T-helper 9 cell (primary cell): ENCODE data around the gene SMS.
"Not testable (repeated sequence)": the region's sequence is repeated elsewhere in the genome, so short reads cannot be mapped to it uniquely, and the experiment has no call there.

Source experiments
- DNase-seq: peaks from one replicate; pipeline ENCODE4 v3.0.0-alpha.2; 2020
- total RNA-seq, 2 donors: gene quantifications; one replicate each; lab custom pipeline; 2026; lab: John Stamatoyannopoulos, UW

The SMS gene
- 29.9 to 35.3 reads per million in 2 donors for total RNA-seq

DNA sequence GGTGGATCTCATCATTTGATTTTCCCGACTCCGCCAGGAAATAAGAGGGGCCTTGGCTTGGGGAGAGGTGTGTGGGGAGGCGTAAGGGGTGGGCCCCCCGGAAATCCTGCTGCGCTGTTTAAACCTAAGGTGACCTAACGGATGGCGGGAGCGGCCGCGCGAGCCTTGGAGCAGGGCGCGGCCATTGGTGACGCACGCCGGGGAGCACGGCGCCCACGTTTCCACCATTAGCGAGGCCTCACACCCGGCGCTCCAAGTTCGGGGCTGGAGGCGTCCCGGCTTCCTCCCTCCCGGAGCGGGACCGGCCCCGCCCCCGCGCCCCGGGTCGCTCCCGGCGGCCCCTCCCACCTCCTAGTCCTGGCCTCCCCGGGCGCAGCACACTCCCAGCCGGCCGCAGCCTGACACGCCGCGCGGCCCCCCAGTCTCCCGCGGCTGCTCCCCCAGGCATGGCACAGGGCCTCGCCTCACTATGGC, at the start of gene SMS:
TSS of gene SMS (plus strand) at position 354 of the 474 bp plus-strand sequence. CDS start at position 470, 116 bp downstream.
- DNase-seq: peak; percentile 40

DNA sequence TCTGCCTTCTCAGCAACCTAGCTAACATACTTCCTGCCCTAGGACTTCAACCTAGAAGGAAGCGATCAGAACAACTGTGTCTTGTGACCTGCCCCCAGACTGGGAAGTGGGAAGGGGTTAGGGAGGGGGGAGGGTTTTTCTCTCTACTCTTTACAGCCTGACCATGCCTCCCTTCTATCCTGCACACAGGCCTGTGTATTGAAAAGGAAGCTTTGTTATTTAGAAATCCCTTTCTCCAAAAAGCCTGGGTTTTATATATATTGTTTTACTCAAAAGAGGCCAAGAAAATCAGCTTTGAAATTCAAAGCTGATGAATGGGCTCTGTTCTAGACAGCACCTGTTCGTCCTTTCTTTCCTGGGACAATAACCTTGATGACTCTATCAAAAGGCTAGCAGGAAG, 35.2 kb upstream of the SMS start:
- DNase-seq: no peak

DNA sequence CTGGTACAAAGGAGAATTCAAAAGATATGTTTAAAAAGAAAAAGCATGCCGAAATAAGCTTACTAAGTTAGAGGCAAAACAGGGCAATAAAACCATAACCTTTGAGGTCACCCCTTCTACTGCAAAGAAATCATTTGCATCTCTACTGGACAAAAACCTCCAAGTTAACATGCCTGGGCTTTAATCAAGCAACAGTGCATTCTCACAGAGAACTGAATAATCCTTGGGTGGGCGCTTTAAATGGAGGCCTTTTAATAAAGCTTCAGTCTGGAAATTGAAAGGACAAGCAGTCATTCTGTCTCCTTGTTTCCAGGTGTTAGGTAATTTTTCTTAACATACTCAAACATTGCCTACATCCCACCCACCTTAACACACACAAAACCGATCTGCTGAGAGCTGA, 34.6 kb upstream of the SMS start:
- no peak for DNase-seq

DNA sequence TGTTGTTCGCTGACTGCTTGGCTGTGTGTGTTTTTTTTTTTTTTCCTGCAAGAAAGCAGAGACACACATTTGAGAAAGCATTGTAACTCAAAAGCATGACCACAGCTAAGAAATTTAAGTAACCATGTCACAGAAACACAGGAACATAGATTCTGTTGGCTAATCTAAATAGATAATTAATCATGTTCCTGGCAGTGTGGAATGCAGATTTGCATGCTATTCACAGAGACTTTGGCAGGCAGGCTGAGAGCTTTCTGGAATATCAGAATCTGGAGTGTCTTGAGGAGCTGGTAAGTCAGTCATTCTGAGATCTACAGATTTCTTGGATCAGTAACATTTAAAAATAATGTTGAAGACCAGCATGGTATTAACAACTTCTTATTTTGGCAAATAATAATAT, 33.2 kb upstream of the SMS start:
- DNase-seq: no peak

DNA sequence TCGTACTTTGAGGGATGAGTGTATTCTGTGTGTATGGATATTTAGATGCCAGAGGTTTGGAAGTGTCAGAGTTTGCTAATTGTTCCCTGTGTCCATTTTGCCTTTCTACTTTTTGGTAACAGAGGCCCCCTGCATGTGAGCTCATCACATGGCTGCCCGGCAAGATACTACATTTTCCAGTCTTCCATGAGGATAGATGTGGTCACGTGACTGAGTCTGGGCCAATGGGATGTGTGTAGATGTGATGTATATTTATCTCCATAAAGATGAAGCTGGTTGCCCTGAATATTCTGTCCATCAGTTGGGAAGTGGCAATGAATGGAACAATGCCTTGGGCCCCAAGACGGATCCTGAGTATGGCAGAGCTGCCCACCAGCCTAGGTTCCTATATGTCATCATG, 29.0 kb upstream of the SMS start:
- no peak for DNase-seq

DNA sequence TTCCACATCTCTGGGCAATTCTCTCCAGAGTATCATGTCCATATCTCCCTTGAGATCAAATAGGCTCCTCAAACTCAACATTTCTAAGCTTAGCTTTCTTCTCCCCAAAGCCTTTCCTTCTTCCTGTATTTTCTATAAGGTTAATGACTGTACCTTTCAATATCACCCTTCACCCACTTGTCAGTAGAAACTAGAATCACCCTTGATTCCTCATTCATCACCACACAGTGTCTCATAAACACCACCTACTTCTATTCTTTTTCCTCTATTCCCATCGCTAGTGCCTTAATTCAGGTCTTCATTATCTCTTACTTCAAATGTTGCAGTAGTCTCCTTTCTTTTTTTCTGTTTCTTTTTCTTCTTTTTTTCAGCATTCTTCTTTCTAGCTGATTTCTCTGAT, 28.3 kb upstream of the SMS start:
- no peak for DNase-seq

DNA sequence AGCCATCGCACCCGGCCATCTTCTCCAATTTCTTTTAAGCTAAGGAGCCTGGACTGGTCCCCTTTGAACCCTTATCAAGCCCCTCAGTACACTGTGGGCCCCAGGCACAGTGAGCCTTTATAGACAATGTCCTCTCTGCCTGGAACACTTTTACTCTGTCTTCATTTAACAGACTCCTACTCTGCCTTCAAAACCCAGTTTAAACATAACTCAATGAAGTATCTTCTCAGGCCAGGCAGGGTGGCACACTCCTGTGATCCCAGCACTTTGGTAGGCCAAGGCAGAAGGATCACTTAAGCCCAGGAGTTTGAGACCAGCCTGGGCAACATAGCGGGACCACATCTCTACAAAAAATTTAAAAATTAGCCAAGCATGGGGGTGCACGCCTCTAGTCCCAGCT, 27.5 kb upstream of the SMS start:
- DNase-seq: no peak

DNA sequence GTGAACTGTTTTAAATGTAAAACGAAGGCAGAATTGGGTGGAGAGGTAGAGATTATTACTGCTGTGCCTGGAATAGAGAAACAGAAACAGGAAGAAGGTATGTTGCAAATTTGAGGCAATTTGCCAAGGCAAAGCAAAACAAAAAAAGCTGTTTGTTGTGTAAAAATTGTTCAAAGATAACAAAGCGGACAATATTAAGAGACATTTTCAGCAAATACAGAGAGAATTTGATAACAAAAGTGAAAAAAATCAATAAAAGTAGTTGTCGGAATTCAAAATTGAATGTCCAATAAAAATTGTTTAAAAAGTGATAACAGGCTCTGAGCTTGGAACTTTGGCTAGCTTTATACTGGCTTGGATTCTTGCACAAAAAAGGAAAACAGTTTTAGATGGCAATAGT, 14.4 kb upstream of the SMS start:
- DNase-seq: no peak

DNA sequence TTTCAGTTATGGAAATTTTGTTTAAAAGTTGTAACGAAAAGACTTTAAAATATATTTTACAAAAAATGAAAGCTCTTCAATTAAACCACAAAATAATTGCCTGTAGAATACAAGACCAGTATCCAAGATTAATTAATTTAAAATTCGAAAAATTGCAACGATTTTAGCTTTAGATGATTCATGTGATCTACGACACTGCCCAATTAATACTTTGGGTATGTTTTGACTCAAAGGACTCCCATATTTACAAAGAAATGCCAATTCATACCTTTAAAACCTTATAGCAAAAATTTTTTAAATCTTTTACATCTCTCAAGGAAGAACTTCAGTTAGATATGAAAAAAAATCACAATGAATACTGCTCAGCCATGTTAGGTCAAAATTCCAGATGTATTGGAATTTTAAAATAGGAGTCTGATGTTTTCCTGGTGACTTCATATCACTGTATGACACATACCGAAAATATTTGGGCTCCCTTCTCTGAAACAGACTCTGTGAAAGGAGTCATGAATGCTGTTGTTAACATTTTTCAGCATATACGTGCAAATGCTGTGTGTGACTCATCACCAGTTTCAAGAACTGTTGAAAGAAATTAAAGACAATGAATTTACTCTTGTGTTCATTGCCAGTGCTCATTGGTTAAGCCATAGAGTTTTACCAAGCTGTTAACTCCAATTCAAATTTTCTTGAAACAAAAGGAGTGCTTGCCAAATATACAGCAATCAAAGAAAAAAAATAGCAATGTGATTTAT, 13.8 kb upstream of the SMS start:
- DNase-seq: no peak

DNA sequence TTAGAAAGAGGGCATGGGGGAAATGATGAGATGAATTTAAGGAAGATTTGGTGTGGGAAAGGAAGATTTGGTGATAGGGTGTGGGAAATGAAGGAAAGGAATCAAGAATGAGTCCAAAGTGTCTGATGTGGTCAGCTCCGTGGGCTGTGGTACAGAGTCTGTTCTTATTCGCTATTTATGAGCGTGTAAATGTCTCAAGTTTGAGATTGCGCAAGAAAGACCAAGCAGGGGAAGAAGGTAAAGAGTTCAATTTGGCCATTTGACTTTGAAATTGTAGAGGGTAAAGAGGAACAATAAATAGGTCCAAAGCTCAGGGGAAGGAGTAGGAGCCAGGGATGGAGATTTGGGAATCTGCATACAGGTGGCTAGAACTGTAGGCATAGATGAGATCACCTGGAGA, 11.3 kb upstream of the SMS start:
- DNase-seq: no peak

DNA sequence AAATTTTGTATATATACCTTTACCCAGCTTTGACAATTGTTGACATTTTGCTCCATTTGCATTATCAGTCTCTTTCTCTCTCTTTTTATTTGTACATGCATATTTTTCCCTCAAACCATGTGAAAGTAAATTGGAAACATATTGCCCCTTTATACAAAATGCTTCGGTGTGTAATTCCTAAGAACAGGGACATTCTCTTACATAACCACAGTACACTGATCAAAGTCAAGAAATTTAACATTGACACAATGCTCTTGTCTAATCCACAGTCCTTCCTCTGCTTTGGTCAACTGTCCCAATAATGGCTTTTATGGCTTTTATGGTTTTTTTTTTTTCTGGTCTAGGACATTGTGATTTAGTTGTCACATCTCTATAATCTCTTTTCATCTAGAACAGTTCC, 9.5 kb upstream of the SMS start:
- DNase-seq: no peak

DNA sequence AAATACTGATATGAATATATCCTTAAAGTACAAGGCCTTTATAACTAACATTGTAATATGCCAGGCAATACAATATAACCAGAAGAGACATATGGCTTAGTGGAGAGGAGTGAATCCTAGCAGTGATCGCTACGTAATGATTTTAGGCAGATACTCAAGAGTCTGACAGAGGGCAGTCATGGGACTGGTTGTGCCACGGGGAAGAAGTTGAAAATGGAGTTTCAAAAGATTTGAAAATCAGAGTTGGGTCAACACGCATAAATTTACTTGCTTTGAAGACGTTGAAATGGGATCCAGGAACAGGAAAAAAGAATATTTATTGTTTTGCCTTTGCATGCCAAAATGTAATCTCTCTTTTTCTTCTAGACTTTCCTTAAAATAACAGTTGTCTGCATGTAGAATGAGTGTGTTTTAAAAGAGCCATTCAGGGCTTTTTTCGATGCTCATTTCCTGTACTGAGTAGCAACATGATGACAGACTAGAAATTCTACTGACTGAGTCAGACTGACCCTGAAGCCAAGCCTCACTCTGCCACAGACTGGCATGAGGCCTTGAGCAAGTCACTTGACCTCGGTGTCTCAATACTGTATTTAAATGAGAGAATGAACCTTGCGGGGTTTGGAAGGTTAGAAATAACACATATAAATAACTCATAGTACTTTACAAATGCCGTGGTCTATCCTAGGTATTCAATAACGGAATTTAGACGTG, 8.1 kb upstream of the SMS start:
- no peak for DNase-seq

DNA sequence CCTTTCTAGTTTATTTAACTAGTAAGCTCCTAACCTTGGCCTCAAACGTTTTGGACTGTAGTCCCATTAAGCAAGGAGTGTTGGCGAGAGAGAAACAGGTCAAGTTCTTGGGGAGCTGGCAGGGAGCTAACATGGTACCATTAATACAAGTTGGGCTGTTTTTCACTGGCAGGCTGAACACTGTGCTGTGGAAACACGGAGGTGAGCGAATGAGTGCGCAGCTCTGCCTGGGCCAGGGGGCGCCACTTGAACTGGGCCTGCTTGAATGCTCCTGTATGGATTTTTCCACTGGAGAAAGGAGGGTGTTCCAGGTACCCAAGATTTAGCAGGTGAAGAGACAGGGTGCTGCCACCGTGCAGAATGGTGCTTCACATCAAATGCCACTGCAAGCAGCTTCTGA, 7.4 kb upstream of the SMS start:
- DNase-seq: no peak

DNA sequence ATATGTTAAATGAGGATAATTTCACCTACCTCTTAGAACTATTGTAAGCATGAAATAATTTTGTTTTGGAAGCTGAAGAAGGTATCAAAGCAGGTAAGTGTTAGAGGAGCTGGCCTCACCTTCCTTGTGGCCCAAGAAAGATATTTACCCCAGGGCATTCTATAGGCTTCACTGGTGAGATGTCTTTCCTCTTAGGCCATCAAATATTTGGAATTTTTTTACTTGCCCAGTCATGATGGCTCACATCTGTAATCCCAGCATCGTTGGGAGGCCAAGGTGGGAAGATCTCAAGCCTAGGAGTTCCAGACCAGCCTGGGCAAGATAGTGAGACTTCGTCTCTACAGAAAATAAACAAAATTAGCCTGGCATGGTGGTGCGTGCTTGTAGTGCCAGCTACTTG, 6.1 kb upstream of the SMS start:
- DNase-seq: no peak

DNA sequence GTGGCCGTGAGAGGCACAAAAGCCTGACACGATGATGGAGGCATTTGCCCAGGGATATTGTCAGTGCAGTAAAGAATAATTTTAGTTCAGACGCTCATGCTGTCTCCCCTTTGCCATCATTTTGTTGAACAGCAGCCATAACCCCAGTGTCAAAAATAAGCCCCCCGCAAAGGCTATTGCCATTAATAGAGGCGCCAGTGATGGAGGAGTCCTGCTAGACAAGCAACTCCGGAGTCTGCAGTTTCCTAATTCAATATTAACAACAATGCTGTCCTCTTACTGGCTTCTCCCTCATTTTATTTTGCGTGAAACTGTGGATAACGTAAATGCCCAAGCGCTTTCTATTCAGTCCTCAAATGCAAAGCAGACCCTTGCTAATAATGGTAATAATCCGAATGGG, 603 bp upstream of the SMS start:
- no peak for DNase-seq

DNA sequence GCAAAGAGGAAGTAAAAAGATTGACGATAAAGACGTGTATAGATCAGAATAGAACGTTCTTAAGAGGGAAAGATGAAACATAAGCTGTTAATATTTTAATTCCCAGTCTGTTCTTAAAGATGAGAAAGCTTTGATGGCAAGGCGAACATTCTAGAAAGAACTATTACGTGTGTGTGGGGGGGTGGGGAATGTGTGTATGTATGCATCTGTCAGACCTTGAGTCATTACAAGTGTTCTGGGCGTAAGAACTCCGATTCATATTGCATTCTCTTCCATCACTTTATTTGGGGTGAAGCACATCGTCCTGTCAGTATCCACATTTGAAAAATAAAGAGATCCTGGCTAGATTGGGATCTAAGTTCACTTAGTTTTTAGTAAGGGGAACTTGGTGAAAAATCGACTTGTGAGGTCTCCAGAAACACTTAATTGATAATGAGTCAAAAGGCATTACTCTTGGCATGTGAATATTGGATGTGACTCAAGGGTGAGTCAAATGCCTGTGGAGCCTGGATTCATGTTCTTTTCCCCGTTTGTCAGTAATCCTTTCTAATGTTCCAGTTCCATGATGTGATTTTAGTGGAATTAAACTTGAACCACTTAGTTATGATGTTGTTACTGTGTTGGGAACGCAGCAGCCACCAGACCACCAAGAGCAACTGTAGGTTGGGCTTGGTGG, 3.1 kb downstream of the SMS start:
- DNase-seq: no peak

DNA sequence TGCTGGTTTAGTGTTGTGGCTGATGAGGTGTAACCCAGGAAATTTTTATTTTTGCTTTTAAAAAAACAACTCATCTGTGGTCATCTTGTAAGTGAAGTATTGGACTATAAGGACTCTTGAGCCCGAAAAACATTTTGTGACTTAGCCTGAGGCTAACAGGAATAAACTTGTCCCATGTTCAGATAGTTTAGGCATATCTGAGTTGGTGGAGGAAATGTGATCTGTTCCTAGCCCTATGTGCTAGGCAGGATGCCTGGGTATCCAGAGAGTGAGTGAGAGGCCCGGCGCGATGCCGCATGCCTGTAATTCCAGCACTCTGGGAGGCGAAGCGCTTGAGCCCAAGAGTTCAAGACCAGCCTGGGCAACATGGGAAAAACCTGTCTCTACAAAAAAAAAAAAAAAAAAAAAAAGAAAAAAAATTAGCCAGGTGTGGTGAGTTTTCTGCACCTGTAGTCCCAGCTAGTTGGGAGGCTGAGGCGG, 3.7 kb downstream of the SMS start:
- no peak for DNase-seq

DNA sequence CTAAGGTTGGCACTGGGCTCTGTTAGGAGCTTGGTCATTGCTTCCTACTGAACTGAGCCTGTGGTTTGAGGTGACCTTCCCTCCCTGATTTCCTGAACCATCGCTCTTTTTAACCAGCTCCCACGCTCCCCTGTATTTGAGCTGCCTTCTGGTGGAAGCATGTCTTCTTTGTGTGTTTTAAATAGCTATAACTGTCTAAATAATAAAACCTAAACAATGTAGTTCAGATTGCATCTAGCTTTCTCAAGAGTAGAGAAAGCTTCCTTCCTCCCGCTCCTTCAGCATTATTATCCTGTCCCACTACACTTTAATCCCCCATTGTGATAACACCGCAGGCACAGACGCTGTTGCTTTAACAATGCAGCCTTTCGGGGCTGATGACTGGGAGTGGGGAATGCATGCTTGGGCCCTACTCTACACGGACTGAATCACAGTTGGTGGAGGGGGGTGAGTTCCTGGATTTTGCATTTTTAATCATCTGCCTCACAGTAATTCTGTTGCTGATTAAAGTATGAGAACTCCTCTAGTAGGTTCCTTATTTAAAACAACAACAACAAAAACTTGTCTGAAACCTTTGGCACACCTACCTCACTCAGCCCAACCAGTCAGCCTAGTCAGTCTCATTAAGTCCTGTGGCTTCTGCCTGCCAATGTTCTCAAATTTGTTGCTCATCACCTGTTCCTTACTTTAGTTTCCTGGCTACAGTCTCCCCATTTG, 6.6 kb downstream of the SMS start:
- no peak for DNase-seq

DNA sequence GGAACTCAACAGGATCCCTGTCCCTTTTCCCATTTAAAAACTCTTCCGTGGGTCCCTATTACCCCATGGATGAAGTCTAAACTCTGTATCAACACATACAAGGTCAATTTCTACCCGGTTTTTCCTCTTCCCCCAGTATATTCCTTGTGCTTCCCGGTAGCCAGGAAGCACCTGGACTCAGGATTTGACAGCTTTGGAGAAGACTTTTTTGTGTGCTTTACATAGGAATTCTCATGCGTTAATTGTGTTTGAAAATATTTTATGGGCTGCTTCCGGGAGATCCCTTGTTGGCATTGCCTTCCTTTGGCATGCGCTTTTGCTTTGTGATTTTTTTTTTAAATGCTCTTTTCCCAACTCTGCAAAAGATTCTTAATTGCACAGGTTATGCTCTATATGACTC, 7.2 kb downstream of the SMS start:
- DNase-seq: no peak

DNA sequence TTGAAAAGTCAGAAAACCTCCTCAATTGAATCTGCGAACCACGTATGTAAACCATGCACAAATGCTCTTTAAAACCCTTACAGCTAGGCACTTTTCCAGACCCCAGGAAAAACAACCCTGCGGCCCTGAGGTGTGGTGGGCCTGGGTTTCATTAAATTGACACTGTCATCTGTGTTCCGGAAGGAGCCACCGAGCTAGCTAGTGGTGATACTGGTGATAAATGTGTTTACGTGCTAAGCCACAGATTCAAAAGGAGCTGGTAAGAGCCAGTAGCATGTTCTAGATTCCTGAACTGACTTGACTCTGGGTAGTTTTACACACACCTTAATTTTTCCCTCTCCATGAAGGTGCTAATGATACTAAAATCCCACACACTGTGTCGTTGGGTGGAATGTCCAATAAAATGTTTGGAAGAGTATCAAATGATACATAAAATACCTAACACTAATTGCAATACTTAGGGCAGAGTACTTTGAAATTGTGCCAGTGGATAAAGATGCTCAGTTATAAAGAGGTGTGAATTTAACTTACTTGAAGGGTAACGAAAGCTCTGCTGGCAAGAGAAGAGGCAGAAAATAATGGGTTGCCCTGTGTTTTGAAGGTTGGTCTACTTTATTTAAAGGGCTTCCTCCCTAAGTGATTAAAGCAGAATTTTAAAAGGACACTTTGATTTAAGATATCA, 8.5 kb downstream of the SMS start:
- no peak for DNase-seq

DNA sequence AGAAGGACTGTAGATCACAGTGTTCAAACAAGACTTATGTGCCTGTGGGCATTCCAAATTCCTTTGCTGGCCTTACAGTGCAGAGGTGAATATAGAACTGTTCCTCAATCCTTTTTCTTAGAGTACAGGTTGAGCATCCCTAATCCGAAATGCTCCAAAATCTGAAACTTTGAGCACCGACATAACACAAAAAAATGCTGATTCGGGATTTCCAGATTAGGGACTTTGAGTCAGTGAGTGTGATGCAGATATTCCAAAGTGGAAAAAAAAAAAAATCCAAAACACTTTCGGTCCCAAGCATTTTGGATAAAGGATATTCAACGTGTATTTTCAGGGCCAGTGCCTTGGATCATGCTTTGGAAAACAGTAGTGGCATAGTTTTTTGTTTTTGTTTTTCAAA, 9.2 kb downstream of the SMS start:
- DNase-seq: no peak

DNA sequence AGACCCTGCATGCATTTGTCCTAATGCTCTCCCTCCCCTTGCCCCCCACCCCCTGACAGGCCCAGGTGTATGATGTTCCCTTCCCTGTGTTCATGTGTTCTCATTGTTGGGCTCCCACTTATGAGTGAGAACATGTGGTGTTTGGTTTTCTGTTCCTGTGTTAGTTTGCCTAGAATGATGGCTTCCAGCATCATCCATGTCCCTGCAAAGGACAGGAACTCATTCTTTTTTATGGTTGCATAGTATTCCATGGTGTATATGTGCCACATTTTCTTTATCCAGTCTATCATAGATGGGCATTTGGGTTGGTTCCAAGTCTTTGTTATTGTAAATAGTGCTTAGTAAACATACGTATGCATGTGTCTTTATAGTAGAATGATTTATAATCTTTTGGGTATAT, 10.0 kb downstream of the SMS start:
- not testable (repeated sequence) for DNase-seq
